ENCODE results near the gene UTP4.

The UTP4 gene

DNA sequence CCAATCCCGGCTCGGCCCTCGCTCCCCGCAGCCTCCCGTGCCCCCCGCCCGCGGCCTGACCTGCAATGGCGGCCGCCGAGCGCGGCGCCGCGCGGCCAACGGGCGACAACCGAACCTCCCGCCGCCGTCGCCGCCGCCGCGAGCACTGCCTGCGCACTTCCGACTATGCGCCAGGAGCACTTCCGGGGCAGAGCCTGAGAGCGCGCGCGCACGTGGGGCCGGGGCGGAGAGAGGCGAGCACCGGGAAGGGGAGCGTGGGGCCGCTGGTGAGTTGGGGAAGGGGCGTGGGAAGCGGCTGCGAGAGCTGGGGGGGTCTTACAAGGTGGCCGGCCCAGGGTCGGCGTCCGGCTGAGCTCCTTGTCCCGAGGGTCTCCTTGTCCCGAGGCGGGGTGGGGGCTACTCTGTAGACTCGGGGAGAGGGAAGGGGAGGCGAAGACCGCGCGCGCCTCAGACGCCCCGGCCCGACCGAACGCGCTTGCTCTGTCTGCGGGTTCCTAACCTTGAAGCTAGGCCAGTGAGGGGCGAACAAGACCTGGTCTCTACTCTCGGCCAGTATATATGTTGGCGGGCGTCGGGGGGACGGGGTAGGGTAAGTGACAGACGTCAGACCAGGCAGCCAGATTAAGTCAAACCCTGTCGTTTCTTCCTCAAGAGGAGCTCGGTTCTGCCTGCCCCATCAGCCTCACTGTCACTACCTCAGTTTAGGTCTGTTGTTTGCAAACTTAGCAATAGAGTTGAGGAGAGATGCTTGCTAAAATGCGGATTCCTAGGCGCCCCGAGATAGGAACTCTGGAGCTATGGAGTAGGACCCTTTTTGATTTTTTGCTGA, at the start of gene UTP4, which contains the start of gene CHTF8:
Gene UTP4 (plus strand): TSS at position 226 of the 829 bp plus-strand sequence. CDS start 811 bp downstream, outside the sequence.
Gene CHTF8 (minus strand): TSS at position 165 of the 829 bp plus-strand sequence. CDS start 11,130 bp downstream, outside the sequence.
- DNase-seq (ENCODE audit: low read depth), result peak; percentile 76

- no peak for DNase-seq (ENCODE audit: low read depth)
These were observed 49.0 kb upstream of the UTP4 start for GRCh38 chr16:69083306-69083941.

DNA sequence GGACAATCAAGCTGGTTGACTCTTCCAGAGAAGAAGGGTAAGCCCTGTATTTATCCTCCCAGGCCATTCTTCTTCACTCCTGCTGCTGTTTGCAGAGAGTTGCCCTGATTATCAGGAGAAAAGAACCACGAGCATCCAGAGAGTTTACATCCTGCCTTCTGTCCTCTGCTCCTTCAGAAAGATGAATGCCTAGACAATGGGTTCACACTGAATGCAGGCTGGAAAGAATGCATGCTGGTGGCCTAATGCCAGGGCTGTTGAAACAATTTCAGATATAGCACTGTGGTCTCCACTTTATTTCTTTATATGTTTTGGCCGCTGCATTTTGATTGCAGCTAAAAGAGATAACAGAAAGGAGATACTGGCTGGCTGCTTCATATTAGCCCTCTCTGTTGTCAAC, 48.2 kb upstream of the UTP4 start:
- DNase-seq (ENCODE audit: low read depth), result no peak

- DNase-seq (ENCODE audit: low read depth), result no peak
These were observed 47.3 kb upstream of the UTP4 start for GRCh38 chr16:69085032-69085695.

DNA sequence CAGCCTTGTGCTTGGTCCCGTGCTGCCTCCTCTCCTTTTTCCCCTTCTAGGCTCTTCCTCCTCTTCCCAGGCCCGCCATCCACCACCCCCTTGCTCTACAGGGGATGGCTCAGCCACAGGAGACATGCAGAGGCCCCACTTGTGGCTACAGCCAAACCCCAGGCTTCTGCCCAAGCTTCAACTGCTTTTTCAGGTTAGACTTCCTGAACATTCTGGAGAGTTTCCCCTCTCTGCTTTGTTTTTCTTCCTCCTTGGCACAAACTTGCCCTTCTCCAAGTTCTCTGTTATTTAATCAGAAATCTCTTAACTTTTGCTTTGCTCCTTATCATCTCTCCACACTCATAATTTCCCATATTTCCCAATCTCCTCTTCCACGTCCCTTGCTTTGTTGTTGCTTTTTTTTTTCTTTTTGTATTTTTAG, 45.3 kb upstream of the UTP4 start:
- DNase-seq (ENCODE audit: low read depth), result no peak

DNA sequence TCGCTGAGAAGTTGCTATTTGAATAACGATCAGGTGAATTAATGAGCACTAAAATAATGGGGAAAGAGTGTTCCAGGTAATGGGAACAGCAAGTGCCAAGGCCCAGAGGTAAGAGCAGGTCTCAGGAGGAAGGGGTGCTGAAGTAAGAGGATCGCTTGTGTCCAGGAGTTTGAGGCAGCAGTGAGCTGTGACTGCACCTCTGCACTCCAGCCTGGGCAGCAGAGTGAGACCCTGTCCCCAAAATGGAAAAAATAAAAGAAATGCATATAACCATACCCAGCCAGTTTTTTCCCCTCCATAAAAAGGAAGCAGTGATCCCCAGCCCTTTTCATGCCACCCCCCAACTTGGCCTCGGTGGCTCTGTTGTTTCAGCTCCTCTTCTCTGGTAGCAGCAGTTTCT, 43.8 kb upstream of the UTP4 start:
- no peak for DNase-seq (ENCODE audit: low read depth)

- no peak for DNase-seq (ENCODE audit: low read depth)
These were observed 43.1 kb upstream of the UTP4 start for GRCh38 chr16:69089091-69089910.

- no peak for DNase-seq (ENCODE audit: low read depth)
These were observed 38.5 kb upstream of the UTP4 start for GRCh38 chr16:69093974-69094373.

GRCh38 chr16:69094501-69094900, 37.9 kb upstream of the UTP4 start:
- no peak for DNase-seq (ENCODE audit: low read depth)

DNA sequence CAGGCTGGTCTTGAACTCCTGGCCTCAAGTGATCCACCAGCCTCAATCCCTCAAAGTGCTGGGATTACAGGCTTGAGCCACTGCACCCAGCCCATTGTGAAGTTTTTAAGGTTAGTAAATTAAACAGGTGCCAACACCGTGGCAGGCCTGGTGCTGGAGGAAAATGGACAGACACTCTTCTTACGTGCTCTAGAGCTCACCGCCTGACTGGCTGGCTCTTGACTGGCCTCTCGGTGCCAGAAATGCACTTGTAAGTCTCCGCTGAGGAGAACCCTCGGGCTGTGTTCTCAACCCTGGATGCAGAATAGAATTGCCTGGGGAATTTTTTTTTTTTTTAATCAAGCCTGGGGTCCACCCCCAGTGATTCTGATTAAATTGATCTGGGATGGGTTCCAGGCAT, 37.3 kb upstream of the UTP4 start:
- DNase-seq (ENCODE audit: low read depth), result no peak

DNA sequence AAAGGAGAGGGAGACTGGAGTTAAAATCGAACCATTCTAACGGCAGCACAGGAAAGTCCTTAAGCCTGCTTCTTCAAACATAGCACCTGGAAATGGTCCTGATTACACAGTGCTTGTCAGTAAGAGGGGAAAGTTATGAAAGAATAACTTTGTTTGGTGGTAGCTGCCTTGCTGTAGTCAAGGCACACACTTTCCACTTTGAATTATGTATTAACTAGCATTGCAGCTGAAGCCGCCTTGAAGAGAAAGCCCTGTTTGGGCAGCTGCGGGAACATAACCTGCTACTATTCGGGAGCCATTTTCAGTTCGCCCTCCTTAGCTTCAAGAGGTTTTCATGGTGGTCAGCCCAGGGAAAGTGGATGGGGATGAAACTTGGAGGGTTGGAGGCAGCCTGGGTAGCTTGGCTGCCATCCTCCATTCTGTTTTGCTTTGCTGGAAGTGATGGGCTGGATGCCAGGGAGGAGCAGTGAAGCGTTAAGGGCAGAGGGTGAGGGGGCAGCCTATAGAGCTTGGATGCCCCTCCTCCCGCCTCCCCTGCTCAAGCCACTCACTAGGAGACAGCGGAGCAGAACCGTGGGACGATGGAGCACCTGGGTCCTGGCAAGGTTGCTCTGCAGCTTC, 32.3 kb upstream of the UTP4 start:
- DNase-seq (ENCODE audit: low read depth), result no peak

DNA sequence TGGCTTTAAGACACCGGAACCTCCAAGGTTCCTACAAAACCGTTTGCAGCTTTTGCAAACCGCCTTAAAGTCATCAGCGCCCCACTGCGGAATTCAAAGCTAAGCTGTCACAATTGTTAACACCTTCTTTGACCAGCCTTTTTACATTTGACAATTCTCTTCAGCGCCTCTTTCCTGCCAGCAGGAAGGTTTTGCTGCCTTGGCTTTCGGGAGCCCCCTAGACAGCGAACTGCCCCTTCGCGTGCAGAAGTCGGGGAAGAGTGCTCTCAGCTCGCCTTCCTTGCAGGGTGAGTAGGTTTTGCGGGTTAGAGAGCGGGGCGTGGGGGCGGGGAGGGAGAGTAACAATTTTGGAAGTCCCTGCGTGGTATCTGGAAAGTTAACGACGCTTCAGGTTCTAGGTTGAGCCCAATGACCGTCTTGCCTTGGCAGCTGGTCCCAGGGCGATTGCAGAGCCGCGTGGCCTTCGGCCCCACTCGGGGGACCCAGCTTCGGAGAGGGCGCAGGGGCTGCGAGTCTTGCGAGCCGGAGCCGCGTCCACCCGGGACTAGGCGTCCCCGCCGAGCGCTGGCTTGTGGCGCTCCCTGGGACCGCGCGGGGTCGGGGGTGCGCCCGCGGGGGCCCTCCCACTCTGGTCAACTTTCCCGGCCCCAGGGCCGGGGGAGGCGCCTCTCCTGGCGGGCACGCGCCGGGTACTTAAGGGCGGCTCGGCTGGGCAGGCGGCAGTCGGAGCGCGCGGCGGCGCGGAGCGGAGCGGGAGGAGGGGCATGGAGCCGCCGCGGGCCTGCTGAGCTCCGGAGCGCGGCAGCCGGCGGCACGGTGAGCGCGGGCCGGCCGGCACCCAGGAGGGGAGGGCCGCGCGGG, 26.7 kb upstream of the UTP4 start, which contains the start of gene HAS3:
Gene HAS3 (plus strand): TSS at position 153 of the 861 bp plus-strand sequence. CDS start 3,743 bp downstream, outside the sequence.
- DNase-seq (ENCODE audit: low read depth), result peak; percentile 22

- DNase-seq (ENCODE audit: low read depth), result no peak
These were observed 25.7 kb upstream of the UTP4 start for GRCh38 chr16:69106491-69107315.

DNA sequence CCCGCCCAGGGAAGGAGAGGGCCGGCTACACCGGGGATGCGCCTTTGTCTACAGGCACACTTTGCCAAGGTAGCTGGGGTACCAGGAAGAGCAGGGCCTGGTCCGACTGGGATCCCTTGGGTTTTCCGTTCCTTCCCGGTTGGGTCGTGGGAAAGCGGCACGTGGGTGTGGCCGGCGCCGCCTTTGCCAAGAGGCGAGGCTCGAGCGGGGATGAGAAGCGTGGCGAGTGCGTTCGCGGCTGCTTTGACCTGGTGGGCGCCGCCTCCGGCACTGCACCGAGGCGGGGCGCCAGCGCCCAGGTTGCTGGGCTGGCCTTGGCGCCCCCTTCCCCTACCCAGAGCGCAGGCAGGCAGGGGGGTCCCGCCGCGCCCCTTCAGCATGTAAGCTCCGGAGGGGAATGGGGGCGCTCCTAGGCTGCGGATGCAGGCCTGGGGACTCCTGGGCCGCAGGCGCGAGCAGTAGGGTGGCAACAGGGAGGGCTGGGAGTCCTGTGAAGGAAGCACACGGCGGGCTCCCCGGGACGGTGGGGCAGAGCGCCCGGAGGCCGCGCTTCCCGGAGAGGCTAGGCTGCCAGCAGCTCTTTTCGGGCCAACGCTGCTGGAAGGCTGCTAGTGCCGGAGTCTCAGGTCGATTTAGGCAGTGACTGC, 25.0 kb upstream of the UTP4 start:
- DNase-seq (ENCODE audit: low read depth), result no peak

DNA sequence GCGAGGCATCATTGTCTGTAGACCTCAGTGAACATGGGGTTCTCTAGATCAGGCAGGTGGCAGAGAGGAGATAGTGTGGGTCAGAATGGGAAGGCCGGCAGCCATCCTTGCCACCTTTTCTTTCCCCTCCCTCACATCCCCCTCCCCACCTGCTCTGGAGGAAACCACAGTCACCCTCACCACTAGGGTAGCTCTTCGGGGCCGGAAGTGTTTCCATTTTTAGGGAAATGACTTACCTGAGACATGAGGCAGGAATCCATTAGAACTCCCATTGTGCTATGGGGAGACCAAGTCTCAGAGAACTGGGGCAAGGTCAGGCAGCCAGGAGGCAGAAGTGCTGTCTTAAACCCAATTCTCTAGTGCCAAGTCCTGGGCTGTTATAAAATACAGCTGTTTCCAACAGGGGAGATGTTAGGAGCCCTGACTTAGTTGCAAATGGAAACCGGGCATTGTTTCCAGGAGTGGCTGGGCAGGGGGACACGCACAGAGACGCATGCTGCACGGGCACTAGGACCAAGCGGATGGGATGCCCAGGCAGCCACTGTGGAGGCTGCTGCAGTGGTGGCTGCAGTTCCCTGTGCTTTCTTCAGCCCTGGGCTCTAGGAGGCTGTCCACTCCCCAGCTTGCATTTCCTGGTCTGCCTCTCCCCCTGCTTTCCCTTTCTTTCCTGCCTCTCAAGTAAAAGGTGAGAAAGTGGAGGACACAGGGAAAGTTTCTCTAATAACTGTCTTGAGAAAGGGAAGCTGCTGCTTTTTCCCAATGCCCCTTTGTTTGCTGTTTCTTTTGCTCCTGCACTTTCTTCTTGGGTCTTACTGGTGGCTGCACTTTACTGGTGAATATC, 24.2 kb upstream of the UTP4 start:
- no peak for DNase-seq (ENCODE audit: low read depth)

DNA sequence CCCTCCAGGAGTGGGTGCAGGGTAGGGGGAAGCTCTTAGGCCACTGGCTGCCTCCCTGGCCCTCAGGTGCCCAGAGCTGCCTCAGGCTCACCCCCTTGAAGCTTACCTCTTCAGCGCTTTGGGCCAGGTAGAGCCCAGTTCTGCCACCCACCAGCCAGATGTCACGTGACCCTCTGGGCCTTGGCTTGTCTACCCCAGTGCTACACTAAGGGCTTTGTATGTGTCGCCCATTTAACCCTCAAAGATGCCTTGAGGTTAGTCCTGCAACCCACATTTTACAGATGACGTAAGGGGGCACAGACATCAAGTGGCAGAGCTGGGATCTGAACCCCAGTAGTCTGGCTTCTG, 23.6 kb upstream of the UTP4 start:
- DNase-seq (ENCODE audit: low read depth), result no peak

- no peak for DNase-seq (ENCODE audit: low read depth)
These were observed 22.8 kb upstream of the UTP4 start for GRCh38 chr16:69109486-69110270.

All from CMK (cell line).